ENCODE data around the gene HRNR.
A peak's percentile ranks its signal among the peaks of the same experiment; 100 is the strongest.

Gene HRNR

GRCh38 chr1:152198982-152199381, 25.0 kb downstream of the HRNR start:
- TF ChIP-seq CTCF (IDR thresholded peaks at IDR 0.05; ENCODE audit: control insufficient read depth, extremely low read depth, insufficient read depth) = no peak
- peak; percentile 88 for DNase-seq (ENCODE audit: low read depth)
- no peak overlapping the region for H3K4me3 ChIP-seq (ENCODE audit: low read depth, low read length)

GRCh38 chr1:152197361-152197941, 26.5 kb downstream of the HRNR start:
- no peak for DNase-seq (ENCODE audit: low read depth)
- TF ChIP-seq CTCF (IDR thresholded peaks at IDR 0.05; ENCODE audit: control insufficient read depth, extremely low read depth, insufficient read depth) = no peak
- H3K4me3 ChIP-seq (ENCODE audit: low read depth, low read length) = no peak overlapping the region

- DNase-seq (ENCODE audit: low read depth) = peak; percentile 99
- no peak overlapping the region for H3K4me3 ChIP-seq (ENCODE audit: low read depth, low read length)
- no peak for TF ChIP-seq CTCF (IDR thresholded peaks at IDR 0.05; ENCODE audit: control insufficient read depth, extremely low read depth, insufficient read depth)
Measured at GRCh38 chr1:152191711-152192110, 32.3 kb downstream of the HRNR start.

- peak overlapping the region; percentile 13; the same call in 1 of the 2 replicates for H3K4me3 ChIP-seq (ENCODE audit: low read depth, low read length)
- DNase-seq (ENCODE audit: low read depth) = no peak
- no peak for TF ChIP-seq CTCF (IDR thresholded peaks at IDR 0.05; ENCODE audit: control insufficient read depth, extremely low read depth, insufficient read depth)
Measured at GRCh38 chr1:152191260-152191659, 32.7 kb downstream of the HRNR start.

GRCh38 chr1:152190589-152190988, 33.4 kb downstream of the HRNR start:
- peak; percentile 85 for DNase-seq (ENCODE audit: low read depth)
- no peak overlapping the region for H3K4me3 ChIP-seq (ENCODE audit: low read depth, low read length)
- no peak for TF ChIP-seq CTCF (IDR thresholded peaks at IDR 0.05; ENCODE audit: control insufficient read depth, extremely low read depth, insufficient read depth)

GRCh38 chr1:152189657-152190442, 34.1 kb downstream of the HRNR start:
- peak; percentile 69 for DNase-seq (ENCODE audit: low read depth)
- TF ChIP-seq CTCF (IDR thresholded peaks at IDR 0.05; ENCODE audit: control insufficient read depth, extremely low read depth, insufficient read depth) = peak; percentile 81
- no peak overlapping the region for H3K4me3 ChIP-seq (ENCODE audit: low read depth, low read length)

Measured in LNCaP clone FGC (cell line).